A549 (cell line): ENCODE data around the gene WHRN. TPM values are rescaled to one million over a fixed set of nuclear protein-coding genes. Genes with fewer than 3 reads are reported as not detected.

Source experiments
- ATAC-seq, 2 experiments: fragments of 200-7000 bp in 1 of 2; fragments of >200 bp in 1 of 2; cut with Nextera tagmentation in 1 of 2; cut with Tn5 transposase in 1 of 2; 3 replicates each; pipeline versions ENCODE4 v1.8.0 to v1.9.1; 2018 to 2020; ENCODE audit warnings: mild to moderate bottlenecking in 1 of 2, moderate library complexity in 1 of 2
- CTCF ChIA-PET: fragments of 300-600 bp; sonication (Branson Sonifier 250); formaldehyde crosslinking; extraction: SDS; loops from one replicate; lab custom pipeline; 2021; ENCODE audit warnings: antibody characterized with exemption, inconsistent platforms; lab: Yijun Ruan, JAX
- POLR2A ChIA-PET: fragments of 350-600 bp; formaldehyde crosslinking; extraction: SDS; loops from one replicate; lab custom pipeline; 2021; ENCODE audit warnings: antibody characterized with exemption, inconsistent platforms; lab: Yijun Ruan, JAX
- DNase-seq, 2 experiments: peaks; one replicate each; pipeline versions ENCODE4 v3.0.0 to v3.0.0-alpha.2; 2011 to 2016; ENCODE audit warnings: low read depth in 1 of 2, low spot score in 1 of 2
- FAIRE-seq: peaks from 2 replicates; lab custom pipeline; 2011; peaks lifted over from hg19 to GRCh38; lab: Jason Lieb, UNC
- H3K27ac ChIP-seq, 2 experiments: fragments of >200 bp; sonication (Bioruptor Twin); formaldehyde crosslinking; 3 replicates each; pipeline ENCODE4 v1.5.1; 2016 to 2017
- H3K4me1 ChIP-seq: fragments of >200 bp; sonication (Bioruptor Twin); formaldehyde crosslinking; 3 replicates; pipeline ENCODE4 v1.6.1; 2016
- H3K4me2 ChIP-seq: fragments of >200 bp; sonication (Bioruptor Twin); formaldehyde crosslinking; 3 replicates; pipeline ENCODE4 v1.6.1; 2016
- H3K4me3 ChIP-seq: fragments of >200 bp; sonication (Bioruptor Twin); formaldehyde crosslinking; 3 replicates; pipeline ENCODE4 v1.5.1; 2016
- H3K9me3 ChIP-seq: fragments of >200 bp; sonication (Bioruptor Twin); formaldehyde crosslinking; 3 replicates; pipeline ENCODE4 v1.6.1; 2016
- BHLHE40 ChIP-seq: IDR thresholded peaks from 2 replicates; pipeline ENCODE4 v1.6.1; 2012; ENCODE audit warnings: low read depth, low read length, inconsistent platforms
- CBX2 ChIP-seq: fragments of 200-600 bp; sonication (generic); IDR thresholded peaks from 2 replicates; pipeline ENCODE4 v1.6.1; 2016; ENCODE audit warnings: low read depth, mild to moderate bottlenecking, borderline replicate concordance
- CBX8 ChIP-seq: fragments of 200-600 bp; sonication (generic); IDR thresholded peaks from 2 replicates; pipeline ENCODE4 v1.6.1; 2016
- CEBPB ChIP-seq, 2 experiments: fragments of >200 bp in 1 of 2; sonication (Bioruptor Twin) in 1 of 2; formaldehyde crosslinking in 1 of 2; IDR thresholded peaks; 2 replicates each; pipeline ENCODE4 v1.6.1; 2012 to 2016
- EHMT2 ChIP-seq: fragments of 200-600 bp; sonication (generic); IDR thresholded peaks from 2 replicates; pipeline ENCODE4 v1.6.1; 2016; ENCODE audit warnings: antibody characterized with exemption, low read depth, mild to moderate bottlenecking, moderate library complexity
- EP300 ChIP-seq, 2 experiments: fragments of >200 bp; sonication (Bioruptor Twin); formaldehyde crosslinking; IDR thresholded peaks; 2 replicates in 1 of 2; 3 replicates in 1 of 2; pipeline ENCODE4 v1.6.1; 2016 to 2017
- ESRRA ChIP-seq: fragments of 150-350 bp; IDR thresholded peaks from 2 replicates; pipeline ENCODE4 v1.6.1; 2014; ENCODE audit warnings: mild to moderate bottlenecking, low read length, borderline replicate concordance
- FOSL2 ChIP-seq, 2 experiments: fragments of 450-650 bp in 1 of 2; fragments of >200 bp in 1 of 2; sonication (Bioruptor Twin) in 1 of 2; formaldehyde crosslinking; IDR thresholded peaks; 2 replicates each; pipeline versions ENCODE4 v1.5.0 to v1.6.1; 2016 to 2020; ENCODE audit warnings: mild to moderate bottlenecking in 1 of 2, moderate library complexity in 1 of 2
- GATA3 ChIP-seq: IDR thresholded peaks from 2 replicates; pipeline ENCODE4 v1.6.1; 2012; ENCODE audit warnings: borderline replicate concordance
- HOXA7 ChIP-seq: fragments of 250-450 bp; sonication (Bioruptor Pico); IDR thresholded peaks from 2 replicates; pipeline ENCODE4 v1.5.0; 2020; ENCODE audit warnings: mild to moderate bottlenecking, moderate library complexity
- HOXB13 ChIP-seq: fragments of 250-450 bp; sonication (Bioruptor Pico); IDR thresholded peaks from 2 replicates; pipeline ENCODE4 v1.5.0; 2020; ENCODE audit warnings: low read depth, mild to moderate bottlenecking, moderate library complexity
- HOXB5 ChIP-seq: fragments of 250-450 bp; sonication (Bioruptor Pico); IDR thresholded peaks from 2 replicates; pipeline ENCODE4 v1.5.0; 2020; ENCODE audit warnings: mild to moderate bottlenecking, moderate library complexity
- JUN ChIP-seq, 2 experiments: fragments of >200 bp; sonication (Bioruptor Twin); formaldehyde crosslinking; IDR thresholded peaks; 2 replicates in 1 of 2; 3 replicates in 1 of 2; pipeline ENCODE4 v1.6.1; 2016 to 2017
- JUNB ChIP-seq: fragments of >200 bp; sonication (Bioruptor Twin); formaldehyde crosslinking; IDR thresholded peaks from 2 replicates; pipeline ENCODE4 v1.6.1; 2016
- KDM5A ChIP-seq: fragments of 200-600 bp; sonication (generic); IDR thresholded peaks from 2 replicates; pipeline ENCODE4 v1.6.1; 2016; ENCODE audit warnings: antibody characterized with exemption, mild to moderate bottlenecking
- MAFK ChIP-seq: fragments of 450-650 bp; IDR thresholded peaks from 2 replicates; pipeline ENCODE4 v1.6.1; 2014; ENCODE audit not compliant: partially characterized antibody
- MAZ ChIP-seq: fragments of 150-350 bp; IDR thresholded peaks from 2 replicates; pipeline ENCODE4 v1.6.1; 2014; ENCODE audit warnings: antibody characterized with exemption, low read depth, low read length, borderline replicate concordance
- NFE2L2 ChIP-seq: fragments of 150-350 bp; conservative IDR thresholded peaks from 2 replicates; pipeline ENCODE4 v1.6.1; 2014; ENCODE audit warnings: low read length
- PHF8 ChIP-seq: fragments of 200-600 bp; sonication (generic); IDR thresholded peaks from 2 replicates; pipeline ENCODE4 v1.6.1; 2016; ENCODE audit warnings: low read depth, mild to moderate bottlenecking, antibody characterized with exemption, moderate library complexity, borderline replicate concordance
- POLR2AphosphoS2 ChIP-seq: conservative IDR thresholded peaks from 2 replicates; pipeline ENCODE4 v1.6.1; 2012; ENCODE audit warnings: low read length, improper control_type of control experiment, inconsistent platforms
- RARB ChIP-seq: fragments of 250-450 bp; sonication (Bioruptor Pico); IDR thresholded peaks from 2 replicates; pipeline ENCODE4 v1.8.0; 2021; ENCODE audit warnings: mild to moderate bottlenecking, moderate library complexity
- TFCP2L1 ChIP-seq: fragments of 250-450 bp; sonication (Bioruptor Pico); IDR thresholded peaks from 2 replicates; pipeline ENCODE4 v1.5.0; 2021; ENCODE audit warnings: mild to moderate bottlenecking
- ZNF302 ChIP-seq: fragments of 250-450 bp; sonication (Bioruptor Pico); IDR thresholded peaks from 2 replicates; pipeline ENCODE4 v1.9.0; 2021; ENCODE audit warnings: inconsistent platforms, mild to moderate bottlenecking, moderate library complexity
- WGBS: methylation state at CpG from one replicate; pipeline ENCODE4 v1.1.6; 2017; ENCODE audit errors: missing lambda C conversion rate; 5-methylcytosine and 5-hydroxymethylcytosine counted together
- polyA plus RNA-seq, 4 experiments: library from polyadenylated mRNA; depleted of rRNA in 3 of 4; stranded (reverse); fragments of >200 nt; fragmentation: RNase III in 1 of 4; extraction: RNeasy Plus Mini Kit Qiagen cat#74134 plus additional on column Dnase treatment in 1 of 4; gene quantifications; 2 replicates in 3 of 4; 3 replicates in 1 of 4; pipeline ENCODE4 v1.2.3, GENCODE V29; 2011 to 2017
- TF ChIP-seq, protein P1 (sequence below): fragments of 250-450 bp; sonication (Bioruptor Pico); IDR thresholded peaks from 2 replicates; pipeline ENCODE4 v1.5.0; 2021; ENCODE audit warnings: mild to moderate bottlenecking, moderate library complexity, borderline replicate concordance
- TF ChIP-seq, protein P2 (sequence below): IDR thresholded peaks from 2 replicates; pipeline ENCODE4 v1.6.1; 2012; ENCODE audit warnings: low read depth, borderline replicate concordance

Gene WHRN
- polyA plus RNA-seq, 2 of the 4 experiments (the other 2 are of a cell fraction) = 1.2 to 3.2 TPM

DNA sequence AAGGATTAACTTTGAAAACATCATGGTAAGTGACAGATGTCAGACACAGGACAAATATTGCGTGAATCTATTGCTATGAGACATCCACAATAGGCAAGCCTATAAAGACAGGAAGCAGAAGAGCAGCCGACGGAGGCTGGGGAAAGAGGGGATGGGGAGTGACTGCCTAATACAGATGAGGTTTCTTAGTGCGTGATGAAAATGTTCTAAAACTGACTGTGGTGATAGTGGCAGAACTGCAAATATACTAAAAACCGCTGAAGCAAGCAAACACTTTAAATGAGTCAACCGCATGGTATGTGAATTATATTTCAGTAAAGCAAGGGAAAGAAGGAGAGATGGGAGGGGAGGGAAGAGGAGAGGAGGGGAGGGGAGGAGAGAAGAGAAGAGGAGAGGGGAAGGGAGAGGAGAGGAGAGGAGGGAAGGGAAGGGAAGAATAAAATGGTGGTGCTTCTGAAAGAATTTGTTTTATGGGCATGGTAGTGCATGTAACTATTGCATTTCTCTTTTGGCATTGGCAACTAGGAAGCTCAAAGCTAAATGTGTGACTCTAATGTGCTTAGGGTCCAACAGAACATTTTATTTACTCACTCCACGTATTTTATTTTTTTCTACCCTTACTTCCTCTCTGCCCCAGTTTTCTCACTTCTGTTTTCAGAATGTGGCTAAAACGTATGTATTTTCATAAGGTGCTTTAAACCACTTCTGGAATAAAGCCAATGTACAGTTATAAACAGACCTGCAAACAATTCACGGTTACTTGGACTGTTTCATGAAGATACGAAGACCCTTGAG is 138.7 kb downstream of the WHRN start:
- H3K4me1 ChIP-seq = peaks cover 21% of the 10 kb centered on the region
- TF ChIP-seq FOSL2 (IDR thresholded peaks at IDR 0.05) (no peak), FOSL2 (CRISPR knock-in tag; IDR thresholded peaks at IDR 0.05) (no peak), NFE2L2 (no peak), CBX8 (no peak), MAFK (peak; percentile 26)
- ChIA-PET POLR2A (no interaction called here), CTCF (interaction anchor here (0.6 to 1.8 kb wide), 10 partner anchors 7 to 68 kb away, joined by 3 to 6 read pairs (median 3); no protein-coding TSS in a partner anchor)
- ATAC-seq = peak; percentile 25 to 50; a peak in 4 of 6 replicates
- no peaks in the 10 kb centered on the region for H3K9me3 ChIP-seq
- no peak for FAIRE-seq
- DNase-seq = peak in 1 of 2 experiments; percentile 9
- 42% methylated on average over 10 of the region's 10 CpGs for WGBS
- H3K27ac ChIP-seq = peak overlapping the region; percentile 33 to 50; a peak in 3 of 6 replicates
- no peak overlapping the region for H3K4me3 ChIP-seq
- peak overlapping the region; percentile 55 for H3K4me2 ChIP-seq

DNA sequence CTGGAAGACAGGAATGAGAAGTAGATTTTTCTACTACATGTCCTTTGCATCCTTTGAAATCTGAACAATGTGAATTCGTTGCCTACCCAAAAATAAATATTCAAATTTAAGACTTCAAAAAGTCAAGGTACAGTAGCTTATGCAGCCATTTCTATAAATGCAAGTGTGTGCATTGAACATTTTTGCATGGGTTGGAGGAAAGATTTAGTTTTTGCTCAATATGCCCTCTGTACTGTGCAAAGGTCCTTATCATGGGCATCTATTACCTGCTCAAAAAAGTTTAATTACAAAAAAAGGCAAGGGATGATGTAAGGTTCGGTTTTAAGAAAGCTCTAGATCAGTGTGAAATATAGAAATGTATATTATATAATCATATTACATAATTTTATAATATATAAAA is 140.1 kb downstream of the WHRN start:
- H3K4me1 ChIP-seq = peaks cover 21% of the 10 kb centered on the region
- H3K9me3 ChIP-seq = no peaks in the 10 kb centered on the region
- H3K27ac ChIP-seq = no peak overlapping the region
- H3K4me3 ChIP-seq = no peak overlapping the region
- no peak for ATAC-seq
- WGBS = 86% methylated on average over 2 of the region's 2 CpGs
- TF ChIP-seq EP300 (IDR thresholded peaks at IDR 0.05) = no peak
- TF ChIP-seq JUNB = no peak
- TF ChIP-seq KDM5A = no peak
- TF ChIP-seq, all 56 proteins: peak for 0
- CTCF ChIA-PET = interaction anchor here (0.6 to 2.1 kb wide), 7 partner anchors 12 to 309 kb away, joined by 3 to 6 read pairs (median 3); no protein-coding TSS in a partner anchor
- FAIRE-seq (no peak), DNase-seq (no peak)
- POLR2A ChIA-PET = no interaction called here
- no peak overlapping the region for H3K4me2 ChIP-seq

DNA sequence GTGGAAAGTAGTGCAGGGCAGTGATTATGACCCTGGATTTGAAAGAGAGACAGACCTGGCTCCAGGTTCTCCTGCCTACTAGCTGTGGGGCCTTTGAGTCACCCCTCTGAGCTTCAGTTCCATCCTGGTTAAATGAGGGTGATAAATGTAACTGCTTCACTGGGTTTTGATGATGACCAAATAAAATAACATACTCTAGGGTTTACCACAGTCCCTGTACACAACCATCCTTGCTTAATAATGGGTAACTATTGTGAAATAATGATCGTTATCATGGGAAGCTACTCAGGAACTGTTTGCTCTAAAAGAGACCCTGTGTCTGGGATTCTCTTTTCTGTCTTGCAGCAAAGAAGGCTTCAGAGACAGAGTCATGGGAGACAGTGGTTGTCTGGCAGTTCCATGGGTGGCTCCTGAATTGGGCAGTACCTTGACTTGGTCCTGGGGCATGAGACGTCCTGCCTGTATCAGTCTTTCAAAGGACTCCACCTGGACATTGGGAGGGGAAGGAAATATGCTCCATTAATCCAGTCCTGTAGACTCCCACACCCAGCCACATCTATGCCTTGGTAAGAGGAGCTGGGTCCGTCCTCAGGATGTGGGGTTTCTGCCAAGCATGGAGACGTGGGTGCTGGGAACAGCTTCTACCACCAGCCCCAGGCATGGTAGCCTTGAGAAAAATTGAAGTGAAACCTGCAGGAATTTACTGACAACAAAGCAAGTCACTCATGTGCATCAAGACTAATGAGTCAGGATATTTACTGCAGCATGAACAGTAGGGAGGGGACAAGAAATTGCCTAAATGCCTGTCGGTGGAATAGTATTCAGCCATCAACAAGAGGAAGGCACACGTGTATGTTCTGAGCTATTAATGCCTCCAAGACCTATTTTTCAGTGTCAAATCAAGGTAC is 140.9 kb downstream of the WHRN start:
- no peaks in the 10 kb centered on the region for H3K9me3 ChIP-seq
- peaks cover 21% of the 10 kb centered on the region for H3K4me1 ChIP-seq
- POLR2A ChIA-PET = no interaction called here
- no peak for FAIRE-seq
- H3K4me3 ChIP-seq = no peak overlapping the region
- WGBS = 72% methylated on average over 5 of the region's 6 CpGs
- peak overlapping the region in 1 of 2 experiments; percentile 35; a peak in 2 of 6 replicates for H3K27ac ChIP-seq
- CTCF ChIA-PET = interaction anchor here (0.7 to 2.1 kb wide), 7 partner anchors 14 to 310 kb away, joined by 3 to 6 read pairs (median 3); no protein-coding TSS in a partner anchor
- DNase-seq = no peak
- H3K4me2 ChIP-seq = 0 out of 3 replicates have a peak overlapping the region, but pooled peaks have one; percentile 11
- no peak for TF ChIP-seq BHLHE40
- TF ChIP-seq EP300 (IDR thresholded peaks at IDR 0.05) = no peak
- no peak for TF ChIP-seq MAZ
- no peak for TF ChIP-seq KDM5A
- TF ChIP-seq CEBPB (IDR thresholded peaks at IDR 0.05) = peak; percentile 68 to 87; a peak in 3 of 4 replicates
- TF ChIP-seq ZNF302 = no peak
- peak; percentile 35; the same call in 1 of the 2 replicates for TF ChIP-seq GATA3
- TF ChIP-seq, protein P1, sequence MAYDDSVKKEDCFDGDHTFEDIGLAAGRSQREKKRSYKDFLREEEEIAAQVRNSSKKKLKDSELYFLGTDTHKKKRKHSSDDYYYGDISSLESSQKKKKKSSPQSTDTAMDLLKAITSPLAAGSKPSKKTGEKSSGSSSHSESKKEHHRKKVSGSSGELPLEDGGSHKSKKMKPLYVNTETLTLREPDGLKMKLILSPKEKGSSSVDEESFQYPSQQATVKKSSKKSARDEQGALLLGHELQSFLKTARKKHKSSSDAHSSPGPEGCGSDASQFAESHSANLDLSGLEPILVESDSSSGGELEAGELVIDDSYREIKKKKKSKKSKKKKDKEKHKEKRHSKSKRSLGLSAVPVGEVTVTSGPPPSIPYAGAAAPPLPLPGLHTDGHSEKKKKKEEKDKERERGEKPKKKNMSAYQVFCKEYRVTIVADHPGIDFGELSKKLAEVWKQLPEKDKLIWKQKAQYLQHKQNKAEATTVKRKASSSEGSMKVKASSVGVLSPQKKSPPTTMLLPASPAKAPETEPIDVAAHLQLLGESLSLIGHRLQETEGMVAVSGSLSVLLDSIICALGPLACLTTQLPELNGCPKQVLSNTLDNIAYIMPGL (CRISPR knock-in tag) = no peak
- no peak for ATAC-seq

DNA sequence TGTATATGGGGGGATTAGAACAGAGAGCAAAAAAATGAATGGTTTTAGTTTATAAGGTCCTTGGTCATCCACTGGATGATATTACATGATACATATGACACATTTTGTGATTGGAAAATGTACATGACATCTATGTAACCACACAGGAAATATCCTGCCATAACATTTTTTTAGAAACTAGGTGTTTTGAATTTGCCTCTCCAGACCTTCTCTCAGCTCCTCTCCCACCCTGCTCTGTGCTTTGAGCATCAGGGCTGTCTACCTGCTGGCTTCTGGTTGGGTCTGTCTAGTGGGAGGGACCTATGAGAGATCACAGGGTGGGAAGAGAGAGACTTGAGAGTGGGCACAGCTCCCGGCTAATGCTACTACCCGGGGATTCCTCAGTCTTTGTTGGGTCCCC is 141.8 kb downstream of the WHRN start:
- DNase-seq (no peak), ATAC-seq (no peak), FAIRE-seq (no peak)
- Histone ChIP-seq H3K27ac (peak overlapping the region in 1 of 2 experiments; percentile 24; a peak in 1 of 6 replicates), H3K4me2 (no peak overlapping the region), H3K4me1 (peaks cover 21% of the 10 kb centered on the region), H3K4me3 (no peak overlapping the region), H3K9me3 (no peaks in the 10 kb centered on the region)
- TF ChIP-seq RARB (no peak), JUN (IDR thresholded peaks at IDR 0.05) (no peak), PHF8 (no peak), CBX8 (no peak), TFCP2L1 (no peak), ESRRA (no peak), HOXB13 (CRISPR knock-in tag) (no peak), EP300 (IDR thresholded peaks at IDR 0.05) (no peak), HOXA7 (no peak), HOXB5 (CRISPR knock-in tag) (no peak), POLR2AphosphoS2 (no peak), CBX2 (no peak), EHMT2 (no peak)
- TF ChIP-seq, protein P2, sequence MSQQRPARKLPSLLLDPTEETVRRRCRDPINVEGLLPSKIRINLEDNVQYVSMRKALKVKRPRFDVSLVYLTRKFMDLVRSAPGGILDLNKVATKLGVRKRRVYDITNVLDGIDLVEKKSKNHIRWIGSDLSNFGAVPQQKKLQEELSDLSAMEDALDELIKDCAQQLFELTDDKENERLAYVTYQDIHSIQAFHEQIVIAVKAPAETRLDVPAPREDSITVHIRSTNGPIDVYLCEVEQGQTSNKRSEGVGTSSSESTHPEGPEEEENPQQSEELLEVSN = no peak
- 84% methylated on average over 2 of the region's 2 CpGs for WGBS
- ChIA-PET POLR2A (no interaction called here), CTCF (interaction anchor here (1.1 to 1.7 kb wide), 3 partner anchors 8 to 281 kb away, joined by 3 read pairs; no protein-coding TSS in a partner anchor)
